PC-9 (cell line): ENCODE measurements around the gene FHIP2A. TPM values are rescaled to one million over a fixed set of nuclear protein-coding genes. Genes with fewer than 3 reads are reported as not detected.

Source experiments
- BruUV-seq: library from RNA; stranded (reverse); fragments of 400-500 nt; replicated peaks from 2 replicates; lab custom pipeline; 2021; lab: Mats Ljungman, UMichigan
- CTCF ChIA-PET: fragments of 300-600 bp; sonication (Branson Sonifier 250); formaldehyde crosslinking; loops from one replicate; lab custom pipeline; 2022; ENCODE audit warnings: antibody characterized with exemption; lab: Charles Lee
- POLR2A ChIA-PET: fragments of 300-600 bp; sonication (Branson Sonifier 250); formaldehyde crosslinking; loops from one replicate; lab custom pipeline; 2022; ENCODE audit warnings: antibody characterized with exemption; ENCODE audit not compliant: unreplicated experiment; lab: Charles Lee
- DNase-seq, 2 experiments: peaks; one replicate each; pipeline versions ENCODE4 v3.0.0 to v3.0.0-alpha.2; 2015 to 2022; ENCODE audit warnings: mixed read lengths in 1 of 2
- H2AFZ ChIP-seq: fragments of 200-600 bp; sonication (generic); 2 replicates; pipeline ENCODE4 v1.8.1; 2017; ENCODE audit warnings: antibody characterized with exemption
- H3F3A ChIP-seq: fragments of 200-600 bp; sonication (generic); 2 replicates; pipeline ENCODE4 v1.8.1; 2017; ENCODE audit warnings: antibody characterized with exemption, mild to moderate bottlenecking, low read depth; ENCODE audit not compliant: insufficient read depth
- H3K27ac ChIP-seq: fragments of 200-600 bp; sonication (generic); 2 replicates; pipeline ENCODE4 v1.6.1; 2016; ENCODE audit warnings: mixed run types
- H3K27me3 ChIP-seq: fragments of 200-600 bp; sonication (generic); 2 replicates; pipeline ENCODE4 v1.6.1; 2016; ENCODE audit warnings: low read depth, mixed run types; ENCODE audit not compliant: insufficient read depth
- H3K36me3 ChIP-seq: fragments of 200-600 bp; sonication (generic); 2 replicates; pipeline ENCODE4 v1.6.1; 2016; ENCODE audit warnings: low read depth, mixed run types
- H3K4me1 ChIP-seq: fragments of 200-600 bp; sonication (generic); replicated peaks from 2 replicates; pipeline ENCODE4 v1.6.1; 2016; ENCODE audit warnings: mixed run types; ENCODE audit not compliant: insufficient read depth
- H3K4me2 ChIP-seq: fragments of 200-600 bp; sonication (generic); 2 replicates; pipeline ENCODE4 v1.6.1; 2017; ENCODE audit warnings: mixed run types
- H3K4me3 ChIP-seq: fragments of 200-600 bp; sonication (generic); 2 replicates; pipeline ENCODE4 v1.6.1; 2016; ENCODE audit warnings: mixed run types
- H3K79me2 ChIP-seq: fragments of 200-600 bp; sonication (generic); 2 replicates; pipeline ENCODE4 v1.6.1; 2017; ENCODE audit warnings: low read depth, mixed run types
- H3K9me2 ChIP-seq: fragments of 200-600 bp; sonication (generic); 2 replicates; pipeline ENCODE4 v1.8.1; 2017; ENCODE audit warnings: mild to moderate bottlenecking; ENCODE audit not compliant: insufficient read depth
- H3K9me3 ChIP-seq: fragments of 200-600 bp; sonication (generic); 2 replicates; pipeline ENCODE4 v1.8.1; 2016; ENCODE audit warnings: low read depth; ENCODE audit not compliant: insufficient read depth
- H4K20me1 ChIP-seq: fragments of 200-600 bp; sonication (generic); 2 replicates; pipeline ENCODE4 v1.8.1; 2017; ENCODE audit not compliant: insufficient read depth
- EZH2 ChIP-seq: fragments of 200-600 bp; sonication (generic); IDR thresholded peaks from 2 replicates; pipeline ENCODE4 v1.8.0; 2017; ENCODE audit warnings: antibody characterized with exemption, low read depth
- intact Hi-C: fragments of 100-400 bp; cut with micrococcal nuclease; formaldehyde crosslinking; loops from one replicate; pipeline ENCODE4 v1.10.0; 2022; ENCODE audit not compliant: unreplicated experiment
- total RNA-seq: library from RNA; stranded (reverse); gene quantifications from 2 replicates; pipeline ENCODE4 v1.2.3, GENCODE V29; 2021
- TF ChIP-seq, protein P1 (sequence below): fragments of 200-600 bp; sonication (generic); conservative IDR thresholded peaks from 2 replicates; pipeline ENCODE4 v1.6.1; 2017; ENCODE audit warnings: mixed run types, antibody characterized with exemption, mild to moderate bottlenecking, moderate library complexity

FHIP2A gene
- total RNA-seq, 1 experiment from 2014 or later: 18.3 TPM

- H3K9me2 ChIP-seq: no peaks in the 10 kb centered on the region
- peaks cover 30% of the 10 kb centered on the region for H3K4me1 ChIP-seq
- no peak overlapping the region for H3K4me3 ChIP-seq
- POLR2A ChIA-PET: interaction anchor here (0.6 kb wide), 1 partner anchor 212 kb away, joined by 7 read pairs; no protein-coding TSS in a partner anchor
- 0 out of 2 replicates have a peak overlapping the region, but pooled peaks have one; percentile 77 for H3K4me2 ChIP-seq
- H3K79me2 ChIP-seq: peaks cover 72% of the 10 kb centered on the region
- TF ChIP-seq, protein P1, sequence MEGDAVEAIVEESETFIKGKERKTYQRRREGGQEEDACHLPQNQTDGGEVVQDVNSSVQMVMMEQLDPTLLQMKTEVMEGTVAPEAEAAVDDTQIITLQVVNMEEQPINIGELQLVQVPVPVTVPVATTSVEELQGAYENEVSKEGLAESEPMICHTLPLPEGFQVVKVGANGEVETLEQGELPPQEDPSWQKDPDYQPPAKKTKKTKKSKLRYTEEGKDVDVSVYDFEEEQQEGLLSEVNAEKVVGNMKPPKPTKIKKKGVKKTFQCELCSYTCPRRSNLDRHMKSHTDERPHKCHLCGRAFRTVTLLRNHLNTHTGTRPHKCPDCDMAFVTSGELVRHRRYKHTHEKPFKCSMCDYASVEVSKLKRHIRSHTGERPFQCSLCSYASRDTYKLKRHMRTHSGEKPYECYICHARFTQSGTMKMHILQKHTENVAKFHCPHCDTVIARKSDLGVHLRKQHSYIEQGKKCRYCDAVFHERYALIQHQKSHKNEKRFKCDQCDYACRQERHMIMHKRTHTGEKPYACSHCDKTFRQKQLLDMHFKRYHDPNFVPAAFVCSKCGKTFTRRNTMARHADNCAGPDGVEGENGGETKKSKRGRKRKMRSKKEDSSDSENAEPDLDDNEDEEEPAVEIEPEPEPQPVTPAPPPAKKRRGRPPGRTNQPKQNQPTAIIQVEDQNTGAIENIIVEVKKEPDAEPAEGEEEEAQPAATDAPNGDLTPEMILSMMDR: no peak
- TF ChIP-seq EZH2: no peak
- no peaks in the 10 kb centered on the region for H4K20me1 ChIP-seq
- no peaks in the 10 kb centered on the region for H3K27me3 ChIP-seq
- intact Hi-C loops: no loop called here
- H3K36me3 ChIP-seq: no peaks in the 10 kb centered on the region
- H3K27ac ChIP-seq: no peak overlapping the region
- CTCF ChIA-PET: no interaction called here
- no peak for DNase-seq
- no TSS peak for BruUV-seq
- H3K9me3 ChIP-seq: no peaks in the 10 kb centered on the region
- peaks cover 6% of the 10 kb centered on the region for H3F3A ChIP-seq
- no peak overlapping the region for H2AFZ ChIP-seq
These were observed 4.1 kb downstream of the FHIP2A start for GRCh38 chr10:114825513-114826253.

DNA sequence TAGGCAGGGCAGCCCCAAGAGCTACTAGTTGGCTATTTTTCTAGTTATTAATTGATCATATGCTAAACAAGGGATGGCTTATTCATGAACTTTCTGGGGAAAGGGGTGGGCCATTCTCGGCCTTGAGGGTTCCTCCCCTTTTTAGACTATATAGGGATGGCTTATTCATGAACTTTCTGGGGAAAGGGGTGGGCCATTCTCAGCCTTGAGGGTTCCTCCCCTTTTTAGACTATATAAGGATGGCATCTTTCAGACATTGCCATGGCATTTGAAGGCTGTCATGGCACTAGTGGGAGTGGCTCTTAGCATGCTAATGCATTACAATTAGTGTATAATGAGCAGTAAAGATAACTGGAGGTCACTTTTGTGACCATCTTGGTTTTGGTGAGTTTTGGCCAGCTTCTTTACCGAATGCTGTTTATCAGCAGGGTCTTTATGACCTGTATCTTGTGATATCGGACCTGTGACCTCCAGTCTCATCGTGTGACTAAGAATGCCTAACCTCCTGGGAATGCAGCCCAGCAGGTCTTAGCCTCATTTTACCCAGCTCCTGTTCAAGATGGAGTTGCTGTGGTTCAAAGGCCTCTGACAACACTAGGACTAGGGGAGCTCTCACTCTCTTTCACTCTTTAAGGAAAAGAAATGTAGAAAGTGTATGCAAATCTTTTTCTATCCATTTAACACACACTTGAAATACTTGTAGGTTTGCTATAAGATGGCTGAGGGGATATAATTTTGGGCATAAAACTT, 7.8 kb downstream of the FHIP2A start:
- DNase-seq: no peak
- H3K27me3 ChIP-seq: no peaks in the 10 kb centered on the region
- no peaks in the 10 kb centered on the region for H3K9me2 ChIP-seq
- H3K9me3 ChIP-seq: no peaks in the 10 kb centered on the region
- ChIA-PET POLR2A (no interaction called here), CTCF (no interaction called here)
- 0 out of 2 replicates have a peak, but pooled peaks cover 8% of the 10 kb centered on the region for H3K36me3 ChIP-seq
- no peaks in the 10 kb centered on the region for H3F3A ChIP-seq
- BruUV-seq: no TSS peak
- no peak overlapping the region for H2AFZ ChIP-seq
- intact Hi-C loops: no loop called here
- no peaks in the 10 kb centered on the region for H4K20me1 ChIP-seq
- peak overlapping the region; percentile 16; the same call in 1 of the 2 replicates for H3K4me2 ChIP-seq
- no peak overlapping the region for H3K27ac ChIP-seq
- TF ChIP-seq, protein P1: no peak
- TF ChIP-seq EZH2: no peak
- peaks cover 18% of the 10 kb centered on the region for H3K4me1 ChIP-seq
- peaks cover 68% of the 10 kb centered on the region for H3K79me2 ChIP-seq
- H3K4me3 ChIP-seq: no peak overlapping the region

DNA sequence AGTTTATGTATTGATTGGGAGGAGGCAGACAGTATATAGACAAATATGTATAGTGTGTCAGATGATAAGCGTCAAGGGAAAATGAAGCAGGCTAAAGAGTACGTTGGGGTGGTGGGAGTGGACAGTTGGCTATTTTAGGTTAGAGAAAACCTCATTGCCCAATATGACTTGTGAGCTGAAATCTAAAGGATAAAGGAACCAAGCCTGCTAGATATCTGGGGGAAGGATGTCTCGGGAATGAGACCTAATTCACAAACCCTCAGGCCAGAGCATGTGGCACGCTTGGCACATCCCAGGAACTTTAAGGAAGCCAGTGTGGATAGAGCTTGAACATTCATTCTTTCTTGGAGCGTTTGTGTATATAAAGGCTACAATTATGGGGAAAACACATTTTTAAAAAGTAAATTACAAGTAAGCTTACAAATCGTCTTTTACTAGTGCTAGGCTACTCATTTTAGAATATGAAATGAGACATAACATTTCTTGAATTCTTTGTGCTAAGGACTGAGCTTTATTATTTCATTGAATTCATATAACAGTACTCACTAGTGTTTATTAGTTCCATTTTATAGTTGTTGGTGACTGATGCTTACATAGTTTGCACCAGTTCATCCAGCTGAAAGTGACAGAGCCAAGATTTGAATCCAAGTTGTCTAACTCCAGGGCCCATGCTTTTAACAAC, 9.7 kb downstream of the FHIP2A start:
- H3F3A ChIP-seq: no peaks in the 10 kb centered on the region
- TF ChIP-seq EZH2: no peak
- TF ChIP-seq, protein P1: no peak
- no peaks in the 10 kb centered on the region for H3K9me3 ChIP-seq
- H3K79me2 ChIP-seq: peaks cover 48% of the 10 kb centered on the region
- H4K20me1 ChIP-seq: no peaks in the 10 kb centered on the region
- peaks cover 12% of the 10 kb centered on the region for H3K4me1 ChIP-seq
- no peaks in the 10 kb centered on the region for H3K27me3 ChIP-seq
- no peak overlapping the region for H3K4me3 ChIP-seq
- CTCF ChIA-PET: no interaction called here
- no peak overlapping the region for H2AFZ ChIP-seq
- POLR2A ChIA-PET: no interaction called here
- BruUV-seq: no TSS peak
- no peak overlapping the region for H3K27ac ChIP-seq
- no peak for DNase-seq
- no peak overlapping the region for H3K4me2 ChIP-seq
- no peaks in the 10 kb centered on the region for H3K9me2 ChIP-seq
- H3K36me3 ChIP-seq: 0 out of 2 replicates have a peak, but pooled peaks cover 8% of the 10 kb centered on the region
- intact Hi-C loops: no loop called here
